Suppressor macrophage treated with lipopolysaccharide for 4 hours (primary cell): ENCODE data around the gene ROGDI.

Source experiments
- DNase-seq: peaks from one replicate; pipeline ENCODE4 v3.0.0-alpha.2; 2020

ROGDI gene

DNA sequence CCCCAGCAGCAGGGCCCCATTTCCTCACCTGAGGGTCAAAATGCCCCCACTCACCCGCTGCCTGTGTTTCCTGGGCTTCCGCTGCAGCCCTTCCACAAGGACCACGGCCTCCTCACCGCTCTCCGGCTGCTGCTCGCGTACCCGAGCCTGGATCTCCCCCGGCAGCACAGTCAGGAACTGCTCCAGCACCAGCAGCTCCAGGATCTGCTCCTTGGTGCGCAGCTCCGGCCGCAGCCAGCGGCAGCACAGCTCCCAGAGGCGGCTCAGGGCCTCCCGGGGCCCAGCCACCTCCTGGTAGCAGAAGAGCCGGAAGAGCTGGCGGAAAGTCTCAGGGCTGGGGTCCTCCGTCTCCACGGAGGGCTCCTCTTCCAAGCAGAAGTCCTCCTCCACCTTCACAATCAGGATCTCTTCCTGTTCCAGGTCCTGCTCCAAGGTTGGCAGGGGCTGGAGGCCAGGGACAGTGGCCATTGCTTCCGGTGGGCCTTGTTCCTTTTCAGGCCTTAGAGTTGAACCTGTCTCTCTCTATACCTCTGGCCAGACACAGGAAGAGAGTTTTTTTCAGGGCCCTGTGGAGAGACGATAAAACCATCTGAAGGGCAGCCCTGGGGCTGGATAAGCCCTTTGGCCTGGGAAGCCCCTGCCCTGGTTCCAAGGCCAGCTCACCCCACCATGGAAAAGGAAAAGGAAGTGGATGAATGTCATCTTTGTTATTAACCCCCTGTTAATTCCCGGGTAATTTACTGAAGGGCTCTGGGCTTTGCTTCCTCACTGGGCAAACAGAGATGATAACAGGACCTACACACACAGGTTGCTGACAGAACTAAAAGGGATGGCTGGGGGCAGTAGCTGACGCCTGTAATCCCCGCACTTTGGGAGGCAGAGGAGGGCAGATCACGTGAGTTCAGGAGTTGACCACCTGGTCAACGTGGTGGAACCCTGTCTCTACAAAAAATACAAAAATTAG lies 36.6 kb downstream of the ROGDI start:
- DNase-seq: no peak

DNA sequence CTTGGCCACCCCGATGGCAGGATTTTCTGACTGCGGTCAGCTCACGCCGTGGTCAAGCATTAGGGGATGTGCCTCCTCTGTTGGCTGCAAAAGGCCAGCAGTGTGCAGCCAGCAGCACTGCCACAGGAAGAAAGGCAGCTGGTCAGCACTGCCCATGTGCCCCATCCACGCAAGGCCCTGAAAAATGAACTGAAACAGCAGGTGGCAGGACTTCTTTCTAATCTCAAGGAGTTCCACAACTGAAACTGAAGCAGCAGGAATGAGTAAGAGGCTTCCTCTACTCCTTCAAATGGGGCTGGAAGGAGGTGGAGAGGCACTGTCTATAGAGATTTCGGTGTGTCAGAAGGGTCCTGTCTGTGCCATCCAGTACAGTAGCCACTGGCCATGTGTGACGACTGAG lies 38.6 kb downstream of the ROGDI start:
- no peak for DNase-seq

DNA sequence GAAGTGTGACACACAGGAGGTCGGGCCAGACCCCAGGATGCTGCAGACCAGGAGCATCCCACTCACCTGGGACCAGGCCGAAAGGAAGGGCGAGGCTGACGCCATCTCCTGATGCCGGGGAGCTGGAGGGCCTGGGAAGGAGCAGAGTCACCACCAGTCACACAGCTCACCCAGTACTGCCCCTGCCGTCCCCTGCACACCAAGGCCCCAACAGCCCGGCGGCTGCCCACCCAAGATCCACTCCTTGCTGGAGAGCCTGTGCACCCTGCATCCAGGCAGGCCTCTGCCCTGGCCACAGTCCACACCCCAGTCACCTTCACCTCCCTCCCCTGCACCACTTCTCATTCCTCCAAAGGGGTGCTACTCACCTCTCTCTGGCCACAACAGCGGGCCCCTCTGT lies 40.2 kb downstream of the ROGDI start:
- DNase-seq: no peak

DNA sequence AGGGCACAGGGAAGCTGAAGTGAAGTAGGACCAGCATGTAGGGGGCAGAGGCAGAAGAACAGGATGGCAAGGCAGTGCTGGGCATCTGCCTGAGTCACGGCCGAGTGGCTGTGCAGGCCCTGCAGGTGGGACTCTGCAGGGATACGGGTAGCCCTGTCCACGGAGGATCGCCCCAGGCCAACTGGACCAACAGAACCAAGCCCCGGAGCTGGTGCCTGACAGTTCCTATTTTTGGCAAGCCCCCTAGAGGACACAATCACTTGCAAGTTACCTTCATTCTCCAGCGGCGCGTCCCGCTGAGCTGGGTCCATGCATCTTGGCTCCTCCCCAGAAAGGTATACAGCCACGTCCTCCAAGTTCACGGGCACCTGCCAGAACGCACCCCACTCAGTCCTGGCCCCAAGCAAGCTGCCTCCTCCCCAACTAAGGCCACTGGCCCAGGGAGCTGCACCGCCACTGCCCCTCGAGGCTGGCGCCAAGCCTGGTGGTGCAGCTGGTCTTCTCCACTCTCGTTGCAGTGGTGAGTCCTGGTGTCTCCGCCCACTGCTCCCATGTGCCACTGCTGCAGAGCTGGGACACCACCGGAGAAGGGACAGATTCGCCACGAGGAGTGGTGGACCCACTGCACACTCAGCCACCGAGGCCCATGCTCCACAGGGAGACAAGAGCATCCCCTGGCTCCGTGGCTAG lies 42.1 kb downstream of the ROGDI start:
- no peak for DNase-seq

DNA sequence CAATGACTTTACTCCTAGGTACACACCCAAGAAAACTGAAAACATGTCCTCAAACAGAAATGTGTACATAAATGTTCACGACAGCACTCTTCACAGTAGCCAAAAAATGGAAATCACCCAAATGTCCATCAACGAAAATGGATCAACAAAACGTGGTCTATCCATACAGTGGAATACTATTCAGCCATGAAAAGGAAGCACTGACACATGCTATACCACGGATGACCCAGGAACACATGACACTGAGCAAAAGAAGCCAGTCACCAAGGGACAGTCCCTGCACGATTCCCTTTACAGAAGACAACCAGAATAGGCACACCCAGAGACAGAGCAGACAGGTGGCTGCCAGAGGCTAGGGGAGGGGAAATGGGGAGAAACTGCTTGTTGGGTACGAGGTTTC lies 46.7 kb downstream of the ROGDI start:
- no peak for DNase-seq

DNA sequence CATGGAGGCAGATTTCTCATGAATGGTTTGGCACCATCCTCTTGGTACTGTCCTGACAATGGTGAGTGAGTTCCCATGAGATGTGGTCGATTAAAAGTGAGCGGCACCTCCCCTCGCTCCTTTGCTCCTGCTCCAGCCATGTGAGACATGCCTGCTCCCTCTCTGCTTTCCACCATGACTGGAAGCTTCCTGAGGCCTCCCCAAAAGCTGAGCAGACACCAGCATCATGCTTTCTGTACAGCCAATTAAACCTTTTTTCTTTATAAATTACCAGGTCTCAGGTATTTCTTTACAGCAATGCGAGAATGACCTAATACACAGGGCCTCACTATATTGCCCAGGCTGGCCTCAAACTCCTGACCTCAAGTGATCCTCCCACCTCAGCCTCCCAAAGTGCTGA lies 47.6 kb downstream of the ROGDI start:
- DNase-seq: no peak

DNA sequence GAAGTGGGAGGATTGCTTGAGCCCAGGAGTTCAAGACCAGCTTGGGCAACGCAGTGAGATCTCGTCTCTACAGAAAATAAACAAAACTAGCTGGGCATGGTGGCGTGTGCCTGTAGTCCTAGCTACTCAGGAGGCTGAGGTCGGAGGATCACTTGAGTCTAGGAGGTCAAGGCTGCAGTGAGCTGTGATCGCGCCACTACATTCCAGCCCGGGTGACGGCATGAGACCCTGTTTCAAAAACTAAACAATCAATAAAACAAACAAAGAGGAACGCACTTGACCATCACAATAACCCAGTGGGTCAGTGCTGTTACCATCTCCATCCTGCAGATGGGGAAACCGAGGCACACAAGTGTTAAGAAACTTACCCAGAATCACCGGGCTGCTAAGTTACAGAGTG lies 49.2 kb downstream of the ROGDI start:
- DNase-seq: no peak

DNA sequence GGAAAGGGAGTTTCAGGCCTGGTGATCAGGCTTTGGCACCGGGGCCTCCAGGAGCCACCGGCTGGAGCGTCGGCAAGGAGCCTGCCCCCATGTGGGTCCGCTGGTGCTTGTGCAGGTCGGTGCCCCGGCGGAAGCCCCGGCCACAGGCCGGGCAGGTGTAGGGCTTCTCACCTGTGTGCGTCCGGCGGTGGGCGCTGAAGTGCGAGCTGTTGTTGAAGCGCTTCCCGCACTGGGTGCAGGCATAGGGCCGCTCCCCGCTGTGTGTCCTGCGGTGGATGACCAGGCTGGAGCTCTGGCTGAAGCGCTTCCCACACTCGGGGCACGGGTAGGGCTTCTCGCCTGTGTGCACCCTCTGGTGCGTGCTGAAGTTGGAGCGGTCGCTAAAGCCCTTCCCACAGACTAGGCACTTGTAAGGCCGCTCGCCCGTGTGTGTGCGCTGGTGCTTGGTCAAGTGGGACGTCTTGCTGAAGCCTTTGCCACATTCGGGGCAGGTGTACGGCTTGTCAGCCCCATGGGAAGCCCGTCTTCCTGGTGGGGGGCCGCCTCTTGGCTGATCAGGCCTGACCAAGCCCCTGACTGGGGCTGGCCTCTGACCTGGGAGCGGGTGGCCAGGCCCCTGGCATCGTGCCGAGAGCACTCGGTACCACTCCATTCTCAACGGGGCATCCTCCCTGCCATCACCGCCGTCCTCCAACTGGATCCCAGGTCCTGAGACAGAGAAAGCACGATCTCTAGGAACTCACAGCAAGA lies 49.9 kb downstream of the ROGDI start:
- no peak for DNase-seq

DNA sequence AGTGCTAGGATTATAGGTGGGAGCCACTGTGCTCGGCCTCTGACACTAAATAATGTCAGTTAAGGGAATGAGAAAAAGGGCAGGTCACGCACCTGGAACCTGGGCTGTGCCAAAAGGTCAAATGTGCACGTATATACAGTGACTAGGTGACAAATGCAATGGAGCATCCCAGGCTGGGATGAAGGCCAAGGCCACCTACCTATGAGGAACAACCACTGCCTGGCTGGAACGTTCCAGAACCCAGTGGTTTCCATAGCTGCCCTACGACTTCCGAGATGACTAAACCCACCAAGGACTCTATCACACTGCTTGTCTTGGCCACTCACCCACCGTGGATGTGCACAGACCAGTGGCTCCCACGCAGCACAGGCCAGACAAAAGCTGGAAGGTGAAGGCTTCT lies 51.5 kb downstream of the ROGDI start:
- DNase-seq: no peak

DNA sequence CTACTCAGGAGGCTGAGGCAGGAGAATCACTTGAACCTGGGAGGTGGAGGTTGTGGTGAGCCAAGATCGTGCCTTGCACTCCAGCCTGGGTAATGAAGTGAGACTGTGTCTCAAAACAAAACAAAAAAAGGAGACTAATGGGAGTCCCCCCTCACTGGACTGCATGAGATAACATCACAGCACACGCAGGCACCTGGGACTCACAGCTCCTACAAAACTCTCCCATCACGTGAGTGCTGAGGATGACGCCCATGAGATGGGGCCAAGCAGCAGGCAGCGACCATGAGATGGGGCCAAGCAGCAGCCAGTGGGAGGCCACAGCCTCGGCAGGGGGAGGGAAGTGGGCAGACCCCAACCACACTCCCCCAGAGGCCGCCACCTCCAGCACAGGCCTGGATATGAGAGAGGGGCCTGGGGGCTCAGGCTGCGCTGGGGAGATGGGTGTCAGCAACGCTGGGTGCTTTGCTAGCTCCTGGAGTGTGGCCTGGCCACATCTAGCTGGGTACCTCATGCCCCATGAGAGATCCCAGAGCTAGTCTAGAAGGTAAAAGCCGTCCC lies 52.7 kb downstream of the ROGDI start:
- DNase-seq: no peak

DNA sequence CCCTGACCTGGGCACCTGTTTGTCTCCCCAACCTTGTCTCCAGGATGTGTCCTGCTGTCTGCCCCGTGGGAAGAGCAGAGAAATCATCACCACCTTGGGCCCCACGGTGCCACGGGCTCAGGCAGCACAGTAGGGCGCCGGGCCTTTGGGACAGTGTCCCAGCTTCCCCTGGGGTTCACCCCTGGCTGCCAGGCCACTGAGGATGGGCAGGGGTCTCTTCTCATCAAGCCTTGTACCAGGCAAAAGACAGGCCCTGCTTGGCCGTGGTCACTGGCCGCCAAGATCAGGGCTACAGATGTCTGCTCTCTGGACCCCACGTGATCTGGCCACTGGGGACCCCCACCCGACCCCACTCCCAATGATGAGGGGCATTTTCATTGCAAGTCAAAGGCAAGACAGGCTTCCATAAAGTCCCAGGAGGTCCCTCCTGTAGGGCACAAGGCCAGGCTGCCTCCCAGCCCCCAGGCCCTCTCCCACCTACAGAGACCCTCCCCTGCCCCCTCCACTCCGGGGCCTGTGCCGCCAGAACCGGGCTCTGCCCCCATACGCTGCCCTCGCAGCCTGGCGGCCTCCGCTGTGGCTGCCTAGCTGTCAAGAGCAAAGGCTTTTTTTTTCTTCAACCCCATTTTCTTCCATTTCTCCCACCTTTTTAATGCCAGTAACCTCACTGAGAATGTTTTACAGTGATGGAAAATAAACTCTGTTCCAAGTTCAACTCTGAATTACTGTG lies 53.6 kb downstream of the ROGDI start:
- DNase-seq: no peak

DNA sequence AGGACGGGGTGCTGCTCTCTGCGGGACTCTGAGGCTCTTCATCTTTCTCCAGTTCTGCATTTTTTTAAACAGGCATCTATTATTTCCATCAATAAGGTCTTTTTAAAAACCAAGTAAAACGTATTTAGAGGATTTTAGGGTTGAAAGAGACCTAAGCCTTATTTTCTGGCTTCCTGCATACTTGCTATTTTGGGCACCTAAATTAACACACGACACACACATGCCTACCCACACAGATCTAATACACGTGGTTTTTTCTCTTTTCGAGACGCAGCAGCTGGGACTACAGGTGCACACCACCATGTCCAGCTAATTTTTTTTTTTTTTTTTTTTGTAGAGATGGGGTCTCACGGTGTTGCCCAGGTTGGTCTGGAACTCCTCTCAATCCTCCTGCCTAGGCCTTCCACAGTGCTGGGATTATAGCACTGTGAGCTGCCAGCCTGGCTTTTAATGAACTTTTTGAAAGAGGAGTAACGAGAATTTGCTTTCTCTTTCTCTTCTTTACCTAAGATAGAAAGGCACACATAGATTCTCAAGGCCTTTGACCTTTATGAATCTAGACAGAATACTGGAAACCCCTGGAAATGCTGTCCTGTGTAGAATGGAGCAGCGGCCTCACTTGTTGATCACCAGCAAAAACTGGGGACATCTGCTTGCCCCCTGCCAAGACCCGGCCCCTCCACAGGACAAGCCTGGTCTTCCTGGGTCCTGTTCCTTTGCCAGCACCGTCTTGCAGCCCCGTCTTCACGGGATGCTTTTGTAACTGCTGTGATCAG lies 54.3 kb downstream of the ROGDI start:
- DNase-seq: no peak

DNA sequence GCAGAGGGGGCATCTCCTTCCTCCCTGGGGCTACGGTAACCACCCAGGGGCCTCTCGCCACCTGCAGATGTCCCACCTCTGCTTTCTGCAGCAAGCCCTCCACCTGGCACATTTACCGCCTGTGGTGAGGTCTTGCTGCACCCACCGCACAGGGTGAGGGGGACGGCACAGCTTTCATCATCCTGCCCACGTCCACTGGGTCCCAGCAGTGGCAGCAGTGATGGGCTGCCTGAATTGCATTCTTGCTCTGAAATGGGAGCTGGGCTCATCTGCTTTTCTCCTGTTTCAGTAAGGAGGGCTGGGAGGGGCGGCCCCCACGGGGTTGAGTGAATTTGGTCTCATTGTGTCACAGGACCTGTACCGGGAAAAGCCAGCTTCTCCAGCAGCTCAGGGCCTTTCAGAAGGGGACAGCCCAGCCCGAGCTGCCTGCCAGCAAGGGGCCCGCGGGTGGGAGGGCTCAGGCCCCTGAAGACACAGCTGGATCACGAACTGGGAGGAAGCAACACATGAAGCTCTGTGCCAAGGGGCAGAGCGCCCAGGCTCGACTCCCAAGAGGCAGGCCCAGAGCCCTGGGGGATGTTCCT lies 55.4 kb downstream of the ROGDI start:
- DNase-seq: no peak
